GM10248 (cell line): ENCODE data around the gene MED16.

ENCODE experiments used
- CTCF ChIA-PET: fragments of 300-600 bp; sonication (Branson Sonifier 250); formaldehyde crosslinking; extraction: SDS; loops from one replicate; lab custom pipeline; 2021; ENCODE audit warnings: antibody characterized with exemption; lab: Yijun Ruan, JAX
- POLR2A ChIA-PET: fragments of 350-650 bp; sonication (Branson Sonifier 250); formaldehyde crosslinking; extraction: SDS; loops from one replicate; lab custom pipeline; 2020; ENCODE audit warnings: antibody characterized with exemption; lab: Yijun Ruan, JAX
- DNase-seq: peaks from one replicate; pipeline ENCODE4 v3.0.0; 2012; ENCODE audit errors: extremely low spot score
- TF ChIP-seq, protein P1 (sequence below): IDR thresholded peaks from 2 replicates; pipeline ENCODE4 v1.5.1; 2012; ENCODE audit warnings: mild to moderate bottlenecking, low read depth; ENCODE audit errors: extremely low read depth, missing control alignments, control extremely low read depth

MED16 gene

DNA sequence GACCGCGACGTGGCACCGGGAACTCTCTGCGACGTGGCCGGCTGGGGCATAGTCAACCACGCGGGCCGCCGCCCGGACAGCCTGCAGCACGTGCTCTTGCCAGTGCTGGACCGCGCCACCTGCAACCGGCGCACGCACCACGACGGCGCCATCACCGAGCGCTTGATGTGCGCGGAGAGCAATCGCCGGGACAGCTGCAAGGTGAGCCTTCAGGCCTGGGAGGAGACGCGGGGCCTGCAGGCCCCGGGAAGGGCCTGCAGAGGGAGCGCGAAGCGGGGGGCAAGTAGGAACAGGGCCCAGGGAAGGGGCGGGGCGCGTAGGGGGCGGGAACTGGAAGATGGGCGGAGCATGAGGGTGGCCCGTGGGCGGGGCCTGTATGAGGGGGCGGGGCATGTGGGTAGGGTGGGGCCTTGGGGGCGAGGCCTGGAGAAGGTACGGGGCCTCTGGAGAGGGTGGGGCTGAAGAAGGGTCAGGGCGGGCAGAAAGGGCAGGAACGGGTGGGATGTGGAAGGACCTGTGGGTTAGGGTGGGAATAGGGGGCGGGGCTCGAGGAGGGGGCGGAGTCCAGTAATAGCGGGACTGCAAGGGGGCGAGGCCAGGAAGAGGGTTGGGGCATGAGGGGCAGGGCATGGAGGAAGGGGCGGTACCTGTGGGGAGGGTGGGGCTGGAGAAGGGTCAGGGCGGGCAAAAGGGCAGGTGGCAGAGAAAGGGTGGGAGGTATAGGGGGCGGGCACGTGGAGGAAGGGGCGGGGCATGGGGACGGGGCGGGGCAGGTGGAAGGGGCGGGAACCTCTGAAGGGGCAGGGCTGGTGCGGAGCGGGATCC, 31.0 kb downstream of the MED16 start:
- TF ChIP-seq, protein P1, sequence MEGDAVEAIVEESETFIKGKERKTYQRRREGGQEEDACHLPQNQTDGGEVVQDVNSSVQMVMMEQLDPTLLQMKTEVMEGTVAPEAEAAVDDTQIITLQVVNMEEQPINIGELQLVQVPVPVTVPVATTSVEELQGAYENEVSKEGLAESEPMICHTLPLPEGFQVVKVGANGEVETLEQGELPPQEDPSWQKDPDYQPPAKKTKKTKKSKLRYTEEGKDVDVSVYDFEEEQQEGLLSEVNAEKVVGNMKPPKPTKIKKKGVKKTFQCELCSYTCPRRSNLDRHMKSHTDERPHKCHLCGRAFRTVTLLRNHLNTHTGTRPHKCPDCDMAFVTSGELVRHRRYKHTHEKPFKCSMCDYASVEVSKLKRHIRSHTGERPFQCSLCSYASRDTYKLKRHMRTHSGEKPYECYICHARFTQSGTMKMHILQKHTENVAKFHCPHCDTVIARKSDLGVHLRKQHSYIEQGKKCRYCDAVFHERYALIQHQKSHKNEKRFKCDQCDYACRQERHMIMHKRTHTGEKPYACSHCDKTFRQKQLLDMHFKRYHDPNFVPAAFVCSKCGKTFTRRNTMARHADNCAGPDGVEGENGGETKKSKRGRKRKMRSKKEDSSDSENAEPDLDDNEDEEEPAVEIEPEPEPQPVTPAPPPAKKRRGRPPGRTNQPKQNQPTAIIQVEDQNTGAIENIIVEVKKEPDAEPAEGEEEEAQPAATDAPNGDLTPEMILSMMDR, result no peak
- CTCF ChIA-PET, result interaction anchor here (1.7 to 4.0 kb wide), 3 partner anchors 12 to 31 kb away, joined by 9 to 23 read pairs (median 12); partner anchors contain the start of genes MED16 and RNU6-9
- DNase-seq, result peak; percentile 88
- POLR2A ChIA-PET, result no interaction called here

DNA sequence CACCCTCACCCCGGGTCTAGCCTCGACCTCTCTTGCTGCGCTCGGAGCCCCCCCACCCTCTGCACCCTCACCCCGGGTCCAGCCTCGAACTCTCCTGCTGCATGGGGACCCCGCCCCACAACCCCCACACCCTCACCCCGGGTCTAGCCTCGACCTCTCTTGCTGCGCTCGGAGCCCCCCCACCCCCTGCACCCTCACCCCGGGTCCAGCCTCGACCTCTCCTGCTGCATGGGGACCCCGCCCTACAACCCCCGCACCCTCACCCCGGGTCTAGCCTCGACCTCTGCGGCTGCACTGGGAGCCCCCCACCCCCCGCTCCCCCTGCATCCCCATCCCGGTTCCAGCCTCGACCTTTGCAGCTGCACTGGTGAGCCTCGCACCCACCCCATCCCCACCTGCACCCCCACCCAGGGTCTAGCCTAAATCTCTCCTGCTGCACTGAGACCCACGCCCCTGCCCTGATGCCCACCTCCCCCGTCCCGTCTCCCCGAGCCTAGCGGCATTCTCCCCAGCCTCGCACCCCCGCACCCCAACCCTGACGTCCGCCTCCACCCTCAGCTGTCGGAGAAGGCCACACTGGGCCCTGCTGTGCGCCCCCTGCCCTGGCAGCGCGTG, 31.7 kb downstream of the MED16 start:
- no peak for DNase-seq
- ChIA-PET CTCF (no interaction called here), POLR2A (no interaction called here)
- TF ChIP-seq, protein P1, result no peak

DNA sequence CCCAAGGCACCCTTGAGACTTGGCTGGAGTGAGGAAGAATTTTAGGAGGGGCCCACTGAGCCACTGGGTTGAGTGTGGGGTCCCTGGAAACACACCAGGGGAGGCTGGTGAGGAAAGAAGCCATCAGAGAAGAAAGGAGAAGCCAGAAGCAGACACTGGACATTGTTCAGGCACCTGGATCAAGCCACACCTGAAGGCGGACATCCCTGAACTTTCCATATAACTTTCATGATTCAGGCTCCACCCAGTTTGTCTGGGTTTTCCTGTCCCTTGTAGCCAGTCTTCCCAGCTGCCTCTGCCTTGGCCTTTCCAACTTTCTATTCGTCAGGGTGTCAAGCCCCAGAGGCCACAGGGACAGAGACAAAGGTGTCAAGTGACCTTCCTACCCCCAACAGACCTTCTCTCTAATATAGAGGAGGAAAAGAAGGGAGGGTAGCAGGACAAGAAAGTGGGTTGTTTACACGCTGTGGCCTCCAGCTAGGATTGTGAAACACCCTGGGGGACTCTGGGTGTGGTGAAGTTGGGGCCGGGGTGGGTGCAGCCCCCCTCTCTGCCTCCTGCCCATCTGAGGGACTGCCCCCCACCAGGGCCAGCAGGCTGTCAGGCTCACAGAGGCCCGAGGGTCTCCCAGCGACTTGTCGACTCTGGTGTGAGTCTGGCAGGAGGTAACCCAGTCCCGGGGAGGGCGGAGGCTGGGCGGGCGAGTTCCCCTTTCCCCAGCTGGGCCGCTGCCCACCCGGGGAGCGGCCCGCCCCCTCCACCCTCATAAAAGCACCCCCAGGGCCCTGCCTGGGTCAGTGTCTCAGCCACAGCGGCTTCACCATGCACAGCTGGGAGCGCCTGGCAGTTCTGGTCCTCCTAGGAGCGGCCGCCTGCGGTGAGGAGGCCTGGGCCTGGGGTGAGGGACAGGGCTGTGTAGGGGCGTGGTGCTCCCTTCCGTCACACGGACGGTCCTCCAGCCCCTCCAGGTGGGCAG, 33.8 kb downstream of the MED16 start, which contains the start of gene CFD:
CFD (plus strand) TSS at position 797 of the 976 bp plus-strand sequence; CDS start at position 823, 26 bp downstream.
- POLR2A ChIA-PET, result no interaction called here
- no peak for DNase-seq
- TF ChIP-seq, protein P1, result no peak
- CTCF ChIA-PET, result interaction anchor here (0.8 to 2.0 kb wide), 5 partner anchors 10 to 64 kb away, joined by 3 to 9 read pairs (median 4); no protein-coding TSS in a partner anchor

GRCh38 chr19:858284-858683, 34.7 kb downstream of the MED16 start:
- POLR2A ChIA-PET, result no interaction called here
- CTCF ChIA-PET, result interaction anchor here (0.8 to 2.0 kb wide), 5 partner anchors 9 to 65 kb away, joined by 3 to 9 read pairs (median 4); no protein-coding TSS in a partner anchor
- TF ChIP-seq, protein P1, result no peak
- no peak for DNase-seq

GRCh38 chr19:855566-856120, 37.3 kb downstream of the MED16 start:
- TF ChIP-seq, protein P1, result no peak
- DNase-seq, result no peak
- ChIA-PET CTCF (interaction anchor here (1.0 to 2.4 kb wide), 10 partner anchors 10 to 148 kb away, joined by 3 to 11 read pairs (median 3); partner anchors contain the start of gene PRTN3), POLR2A (interaction anchor here (1.2 kb wide), 1 partner anchor 51 kb away, joined by 4 read pairs; no protein-coding TSS in a partner anchor)
